Measurements from ENCODE around the gene CRYGA.

The CRYGA gene, protein sequence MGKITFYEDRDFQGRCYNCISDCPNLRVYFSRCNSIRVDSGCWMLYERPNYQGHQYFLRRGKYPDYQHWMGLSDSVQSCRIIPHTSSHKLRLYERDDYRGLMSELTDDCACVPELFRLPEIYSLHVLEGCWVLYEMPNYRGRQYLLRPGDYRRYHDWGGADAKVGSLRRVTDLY

DNA sequence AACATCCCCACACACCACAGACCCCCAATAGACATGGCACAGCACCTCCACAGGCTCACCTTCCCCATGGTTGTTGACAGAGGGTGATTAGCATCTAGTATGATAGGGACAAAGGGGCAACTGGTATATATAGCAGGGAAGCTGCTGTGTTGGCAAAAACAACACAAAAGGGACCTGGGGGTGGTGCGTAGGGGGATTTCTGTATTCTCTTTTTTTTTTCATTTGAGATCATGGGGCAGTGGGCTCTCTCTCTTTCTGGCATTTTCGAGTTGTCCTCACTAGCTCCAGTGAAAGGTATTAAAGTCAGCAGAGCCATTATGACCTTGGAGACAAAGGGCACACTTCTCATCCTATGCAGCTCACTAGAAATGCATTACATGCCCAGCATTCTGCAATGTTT is at the start of gene CRYGA:
Gene CRYGA (minus strand): TSS at position 101 of the 400 bp plus-strand sequence. CDS start 33 bp downstream, at position 68.
- no peak for DNase-seq

DNA sequence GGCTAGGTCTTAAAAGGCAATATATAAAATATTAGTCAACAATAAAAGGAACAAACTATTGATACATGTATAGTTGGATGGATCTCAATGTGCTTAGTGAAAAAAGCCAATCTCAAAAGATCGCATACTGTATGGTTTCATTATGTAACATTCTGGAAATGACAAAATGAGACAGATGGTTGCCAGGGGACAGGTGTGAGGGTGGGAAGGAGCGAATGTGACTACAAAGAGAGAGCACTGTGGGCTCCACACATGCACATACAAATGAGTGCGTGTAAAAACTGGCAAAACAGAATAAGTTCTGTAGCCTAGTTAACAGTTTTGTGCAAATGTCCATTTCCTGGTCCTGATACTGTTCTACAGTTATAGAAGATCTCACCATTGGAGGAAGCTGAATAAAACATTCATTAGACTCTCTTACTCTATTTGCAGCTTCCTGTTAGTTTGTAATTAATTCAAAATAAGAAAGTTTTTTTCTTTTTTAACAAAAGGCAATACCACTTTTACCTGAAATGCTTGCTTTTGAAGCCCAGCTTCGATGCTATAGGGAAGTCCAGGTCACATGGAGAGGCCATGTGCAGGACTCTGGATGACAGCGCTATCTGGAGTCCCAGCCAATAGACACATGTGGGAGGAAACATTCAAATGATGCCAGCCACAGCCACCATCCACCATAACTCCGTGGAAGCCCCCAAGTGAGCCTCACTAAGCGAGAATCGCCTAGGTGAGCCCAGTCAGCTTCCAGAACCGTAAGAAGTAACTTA is 47.5 kb upstream of the CRYGA start:
- no peak for DNase-seq

DNA sequence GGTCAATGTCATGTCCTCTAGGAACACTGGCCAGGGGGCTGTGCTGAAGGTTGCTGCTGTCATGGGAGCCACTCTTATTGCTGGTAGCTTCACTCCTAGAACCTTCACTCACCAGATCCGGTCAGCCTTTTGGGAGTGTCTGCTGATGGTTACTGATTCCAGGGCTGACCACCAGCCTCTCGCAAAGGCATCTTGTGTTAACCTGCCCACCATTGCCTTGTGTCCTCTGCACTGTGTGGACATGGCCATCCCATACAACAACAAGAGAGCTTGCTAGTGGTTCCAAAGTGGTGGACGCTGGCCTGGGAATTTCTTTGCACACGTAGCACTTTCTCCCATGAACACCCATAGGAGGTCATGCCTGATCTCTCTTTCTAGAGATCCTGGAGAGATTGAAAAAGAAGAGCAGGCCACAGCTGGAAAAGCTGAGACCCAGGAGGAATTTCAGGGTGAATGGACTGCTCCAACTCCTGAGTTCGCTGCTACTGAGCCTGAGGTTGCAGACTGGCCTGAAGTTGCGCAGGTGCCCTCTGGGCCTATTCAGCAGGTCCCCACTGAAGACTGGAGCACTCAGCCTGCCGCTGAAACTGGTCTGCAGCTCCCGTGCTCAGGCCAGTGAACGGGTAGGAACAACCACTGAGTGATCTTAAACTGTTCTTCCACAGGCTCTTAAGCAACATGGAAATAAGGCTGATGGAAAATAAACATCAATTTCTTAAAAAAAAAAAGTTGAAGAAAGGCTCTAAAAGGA is 45.1 kb upstream of the CRYGA start:
- no peak for DNase-seq

DNA sequence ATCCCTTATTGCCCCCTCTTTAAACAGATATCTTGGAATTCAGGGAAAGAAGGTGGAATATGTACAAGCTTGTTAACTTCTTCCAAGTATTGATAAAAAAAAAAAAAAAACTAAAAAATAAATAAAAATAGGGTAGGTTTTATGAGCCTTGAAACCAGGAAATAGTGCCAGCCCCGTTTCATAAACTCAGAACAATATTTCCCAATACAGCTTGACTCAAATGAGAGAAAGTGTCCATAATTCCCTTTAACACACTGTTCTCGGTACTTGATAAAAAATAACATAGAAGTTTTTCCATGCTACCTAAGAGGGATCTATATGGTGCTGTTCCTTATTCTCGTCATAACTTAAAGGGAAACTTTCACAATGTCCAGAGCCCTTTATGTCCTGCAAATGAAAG is 44.4 kb upstream of the CRYGA start:
- DNase-seq, result no peak

DNA sequence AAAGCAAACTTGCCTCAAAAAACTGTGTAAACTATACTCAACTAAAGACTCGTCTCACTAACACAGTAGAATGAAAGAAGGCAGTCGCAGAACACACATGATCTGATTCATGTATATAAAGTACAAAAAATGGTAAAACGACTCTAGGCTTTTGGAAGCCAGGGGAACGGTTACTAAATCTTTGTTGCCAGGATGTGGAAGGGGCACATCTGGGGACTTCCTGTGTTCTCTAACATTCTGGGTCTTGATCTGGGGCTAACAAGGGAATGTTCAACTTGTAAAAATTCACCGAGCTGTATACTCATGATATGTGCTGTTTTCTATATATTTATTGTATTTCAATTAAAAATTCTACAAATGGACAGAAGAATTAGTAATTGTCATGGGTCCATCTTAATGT is 40.8 kb upstream of the CRYGA start:
- DNase-seq, result no peak

DNA sequence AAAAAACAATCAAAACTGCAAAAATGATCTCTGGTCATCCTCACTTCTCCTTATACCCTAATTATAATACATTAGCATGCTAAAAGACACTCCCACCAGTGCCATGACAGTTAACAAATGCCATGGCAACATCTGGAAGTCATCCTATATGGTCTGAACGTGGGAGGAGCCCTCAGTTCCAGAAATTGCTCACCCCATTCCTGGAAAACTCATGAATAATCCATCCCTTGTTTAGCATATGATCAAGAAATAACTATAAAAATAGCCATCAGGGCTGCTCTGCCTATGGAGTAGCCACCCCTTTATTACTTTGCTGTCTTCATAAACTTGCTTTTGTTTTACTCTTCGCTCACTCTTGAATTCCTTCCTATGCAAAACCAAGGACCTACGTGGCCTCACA is 32.1 kb upstream of the CRYGA start:
- DNase-seq, result no peak

DNA sequence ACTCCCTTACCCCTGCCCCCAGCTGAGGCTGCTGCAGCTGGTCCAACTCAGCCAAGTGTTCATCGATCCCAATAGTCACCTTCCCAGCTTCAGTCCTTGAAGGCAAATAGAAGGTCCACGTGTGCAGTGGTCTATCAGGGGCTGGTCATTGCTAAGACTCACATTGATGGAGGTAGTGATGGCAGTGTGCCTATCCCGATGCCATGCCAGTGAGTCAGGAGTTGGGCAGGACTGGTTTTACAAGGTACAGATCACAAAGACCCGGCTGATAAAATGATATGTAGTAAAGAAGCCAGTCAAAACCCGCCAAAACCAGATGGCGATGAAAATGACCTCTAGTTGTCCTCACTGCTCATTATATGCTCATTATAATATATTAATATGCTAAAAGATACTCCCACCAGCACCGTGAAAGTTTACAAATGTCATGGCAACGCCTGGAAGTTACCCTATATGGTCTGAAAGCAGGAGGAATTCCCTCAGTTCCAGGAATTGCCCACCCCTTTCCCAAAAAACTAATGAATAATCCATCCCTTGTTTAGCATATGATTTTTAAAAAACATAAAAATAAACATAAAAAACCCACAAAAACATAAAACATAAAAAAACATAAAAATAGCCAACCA is 29.3 kb upstream of the CRYGA start:
- DNase-seq, result no peak

DNA sequence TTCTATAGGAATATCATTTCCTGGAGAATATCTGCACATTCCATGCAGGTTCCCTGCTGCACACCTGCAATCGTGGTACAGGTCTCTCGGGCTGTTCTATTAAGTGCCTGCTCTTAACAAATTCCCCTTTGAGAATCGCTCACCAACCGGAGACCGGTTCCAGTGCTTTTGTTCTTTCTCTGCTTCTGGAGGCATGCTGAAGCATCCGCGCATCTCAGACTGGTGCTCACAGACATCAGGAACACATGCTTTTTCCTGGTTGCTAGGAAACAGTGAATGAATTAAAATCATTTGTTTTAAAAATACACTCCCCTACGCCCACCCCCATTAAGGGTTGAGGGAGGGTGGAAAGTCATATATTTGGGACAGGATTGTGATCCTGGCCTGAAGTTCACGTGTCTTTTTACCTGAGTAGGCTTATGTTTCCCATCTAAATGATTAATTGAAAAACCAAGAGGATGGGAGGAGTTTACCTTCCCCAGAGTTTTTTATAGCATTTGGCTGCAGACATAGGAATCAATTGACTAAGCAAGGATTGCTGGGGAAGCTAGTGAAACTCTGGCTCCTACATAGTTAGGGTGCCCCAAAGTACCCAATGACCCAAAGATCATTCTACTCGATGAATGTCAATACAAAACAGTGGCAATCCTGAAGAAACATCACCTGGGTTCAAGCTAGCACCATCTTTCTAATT is 26.6 kb upstream of the CRYGA start, which contains the start of gene C2orf80:
Gene C2orf80 (minus strand): TSS at position 221 of the 694 bp plus-strand sequence. CDS start 3,044 bp downstream, outside the sequence.
- no peak for DNase-seq

DNA sequence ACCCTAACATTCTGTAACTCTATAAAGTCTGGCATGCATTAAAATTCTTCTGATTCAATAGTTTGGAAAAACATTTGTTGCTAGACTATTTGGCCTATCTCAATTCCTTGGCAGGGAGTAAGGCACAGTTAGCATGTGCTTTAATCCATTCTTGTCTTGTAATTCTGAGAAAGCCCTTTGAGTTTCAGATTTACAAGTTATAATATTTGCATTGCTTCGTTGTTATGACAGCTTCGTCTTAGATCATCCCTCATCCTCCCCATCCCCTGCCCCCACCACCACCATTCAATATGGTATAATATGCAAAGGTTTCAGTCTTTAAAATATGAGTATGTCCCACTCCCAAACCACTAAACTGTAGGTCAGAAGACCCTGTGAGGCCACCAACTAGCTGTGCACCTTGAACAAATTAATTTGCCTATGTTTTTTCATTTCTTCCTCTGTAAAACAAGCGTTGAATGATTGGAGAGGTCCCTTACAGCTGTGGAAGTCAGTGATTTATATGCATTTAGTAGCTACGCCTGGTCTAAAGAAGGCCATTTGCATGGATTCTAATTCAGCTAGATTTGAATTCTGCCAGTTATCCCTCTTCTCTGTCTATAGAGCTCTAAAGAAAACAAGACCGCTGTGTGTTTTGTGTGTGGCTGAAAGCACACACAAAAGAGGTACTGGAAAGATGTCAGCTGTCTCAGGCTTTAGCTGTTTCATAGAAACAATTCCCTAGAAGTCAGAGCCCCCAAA is 25.9 kb upstream of the CRYGA start:
- no peak for DNase-seq

DNA sequence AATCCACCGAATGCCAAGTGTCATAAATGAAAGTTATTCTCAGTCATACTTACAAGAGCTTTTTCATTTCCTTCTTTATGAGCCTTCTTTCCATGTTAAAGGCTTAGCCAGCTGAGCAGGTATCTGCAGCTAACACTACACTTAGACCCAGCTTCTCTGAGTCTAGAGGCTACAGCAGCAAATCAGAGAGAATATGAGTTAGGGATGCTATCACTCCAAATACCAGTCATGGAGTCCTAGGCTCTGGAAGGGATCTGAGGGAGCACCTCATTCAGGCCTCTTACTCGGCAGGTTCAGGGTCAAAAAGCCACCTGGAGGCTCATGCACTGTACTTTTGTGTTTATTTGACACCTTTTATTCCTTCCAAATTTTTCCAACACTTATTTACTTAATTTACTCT is 23.5 kb upstream of the CRYGA start:
- no peak for DNase-seq

DNA sequence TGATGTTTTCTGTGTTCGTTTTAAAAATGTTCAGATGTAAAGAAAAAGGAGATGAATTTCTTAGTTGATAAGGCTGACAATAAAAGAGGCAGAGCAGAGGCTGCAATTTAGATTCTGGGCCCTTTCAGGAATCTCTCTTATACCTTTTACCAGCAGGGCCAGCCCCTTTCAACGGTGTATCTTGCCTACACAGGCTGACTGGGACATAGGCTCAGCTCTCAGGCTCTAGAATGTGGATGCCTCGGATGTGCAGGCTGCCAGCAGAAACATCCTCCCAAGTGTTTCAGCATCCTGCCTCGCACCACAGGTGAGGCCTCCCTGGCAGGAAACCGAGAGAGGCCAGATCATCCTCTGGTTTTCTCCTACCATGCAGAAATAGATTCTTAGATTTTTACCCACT is 23.1 kb upstream of the CRYGA start:
- no peak for DNase-seq

DNA sequence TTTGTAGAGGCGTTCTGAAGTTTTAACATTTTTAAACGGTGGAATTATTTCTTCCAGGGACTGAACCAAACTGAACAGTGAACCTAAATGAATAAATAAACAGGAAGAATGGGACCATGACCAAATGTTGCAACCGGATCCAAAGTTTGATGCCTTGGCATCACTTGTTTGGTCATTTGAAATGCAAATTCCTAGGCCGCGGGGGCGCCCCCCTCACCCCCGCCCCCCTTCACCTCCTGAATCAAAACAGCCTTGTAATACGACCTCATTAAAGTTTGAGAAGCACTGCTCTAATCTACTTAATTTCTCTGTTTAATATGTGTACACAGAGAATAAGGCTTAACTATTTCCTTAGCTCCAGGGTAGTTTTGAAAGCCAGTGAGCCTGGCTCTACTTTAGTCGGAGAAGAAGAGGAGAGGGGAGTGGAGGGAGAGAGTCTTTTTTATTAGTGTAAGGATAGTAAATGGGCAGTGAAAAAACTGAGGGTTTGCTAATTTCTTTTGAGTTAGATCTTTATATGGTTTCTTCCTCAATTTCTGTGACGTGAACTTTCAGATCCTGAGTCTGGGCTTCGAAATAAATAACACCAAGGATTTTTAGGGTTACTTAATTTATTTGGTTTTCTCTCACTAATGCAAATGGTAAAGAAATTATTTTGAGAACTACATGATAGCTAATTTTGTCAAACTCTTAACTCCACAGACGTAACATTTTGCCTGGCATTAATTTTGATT is 20.8 kb upstream of the CRYGA start:
- DNase-seq, result no peak

DNA sequence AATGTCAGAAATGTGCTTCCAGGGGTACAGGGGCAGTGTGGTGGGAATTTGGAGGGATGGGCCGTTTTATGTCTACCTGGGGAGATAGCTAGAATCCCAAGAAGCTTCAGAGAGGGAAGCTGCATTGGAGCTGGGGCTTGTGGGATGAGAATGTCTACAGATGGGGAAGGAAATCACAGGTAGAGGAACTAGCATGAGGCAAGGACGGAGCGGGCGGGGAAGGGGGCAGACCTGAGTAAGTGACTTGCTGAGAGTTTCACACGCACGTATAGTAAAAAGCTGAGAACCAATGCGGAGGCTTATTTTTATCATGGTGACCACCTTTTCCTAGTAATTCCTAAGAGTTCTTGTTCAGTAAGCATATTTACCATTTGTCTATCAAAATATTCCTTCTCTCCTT is 20.1 kb upstream of the CRYGA start:
- DNase-seq, result no peak

DNA sequence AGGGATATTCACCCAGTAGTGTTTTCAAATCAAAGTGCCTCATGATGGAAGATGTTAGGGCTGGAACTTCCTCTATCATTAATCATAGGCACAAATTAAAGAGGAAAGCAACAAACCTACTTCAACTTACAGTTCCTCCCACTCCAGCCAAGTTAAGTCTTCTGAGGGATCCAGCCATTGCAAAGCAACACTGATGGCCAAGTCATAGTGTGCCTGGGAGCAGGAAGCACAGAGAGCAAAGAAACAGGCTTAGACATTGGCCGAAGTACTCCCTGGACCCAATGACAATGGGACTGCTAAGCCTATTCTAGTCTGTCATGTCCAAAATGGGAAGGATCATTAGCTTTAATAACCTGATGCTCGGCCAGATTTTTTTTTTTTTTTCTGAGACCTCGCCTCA is 19.4 kb upstream of the CRYGA start:
- no peak for DNase-seq

DNA sequence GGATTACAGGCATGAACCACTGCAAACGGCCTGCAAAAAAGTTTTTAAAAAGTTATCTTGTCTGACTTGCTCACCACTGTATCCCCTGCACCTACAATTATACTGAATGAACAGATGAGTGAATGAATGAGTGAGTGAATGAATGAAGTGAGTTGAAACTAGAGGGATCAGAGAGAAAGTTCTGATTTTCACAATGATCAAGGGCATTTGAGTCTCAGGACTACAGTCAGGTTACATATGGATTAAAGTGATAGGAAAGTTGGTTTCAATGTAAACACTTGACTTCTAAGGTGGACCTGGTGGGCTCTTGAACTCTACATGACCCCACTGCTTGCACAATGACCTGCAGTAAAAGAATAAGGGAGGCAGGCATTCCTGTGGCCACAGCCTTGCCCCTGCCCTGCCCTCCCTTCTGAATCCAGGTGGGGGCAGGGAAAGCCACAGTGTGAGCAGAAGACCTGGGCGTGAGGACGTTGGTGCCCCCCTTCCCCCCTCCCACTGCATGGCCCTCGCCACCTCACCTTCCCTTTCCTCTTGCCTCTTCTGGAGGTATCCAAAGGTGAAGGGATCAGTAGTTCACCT is 15.7 kb upstream of the CRYGA start:
- DNase-seq, result no peak

DNA sequence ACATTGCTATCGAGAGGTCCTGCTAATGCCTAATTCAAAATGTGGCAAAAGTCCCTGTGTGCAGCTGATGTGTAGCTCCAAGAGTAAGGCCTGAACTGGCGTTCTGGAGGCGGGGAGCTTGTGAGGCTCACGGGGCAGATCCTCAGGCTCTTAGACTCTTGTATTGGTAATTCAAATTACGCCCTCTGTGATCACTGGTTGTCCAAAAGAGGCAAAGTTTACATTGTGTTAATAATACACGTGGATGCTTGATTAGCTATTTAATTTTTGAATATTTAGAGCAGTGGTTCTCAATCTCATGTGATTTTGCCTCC is 12.4 kb upstream of the CRYGA start:
- no peak for DNase-seq

DNA sequence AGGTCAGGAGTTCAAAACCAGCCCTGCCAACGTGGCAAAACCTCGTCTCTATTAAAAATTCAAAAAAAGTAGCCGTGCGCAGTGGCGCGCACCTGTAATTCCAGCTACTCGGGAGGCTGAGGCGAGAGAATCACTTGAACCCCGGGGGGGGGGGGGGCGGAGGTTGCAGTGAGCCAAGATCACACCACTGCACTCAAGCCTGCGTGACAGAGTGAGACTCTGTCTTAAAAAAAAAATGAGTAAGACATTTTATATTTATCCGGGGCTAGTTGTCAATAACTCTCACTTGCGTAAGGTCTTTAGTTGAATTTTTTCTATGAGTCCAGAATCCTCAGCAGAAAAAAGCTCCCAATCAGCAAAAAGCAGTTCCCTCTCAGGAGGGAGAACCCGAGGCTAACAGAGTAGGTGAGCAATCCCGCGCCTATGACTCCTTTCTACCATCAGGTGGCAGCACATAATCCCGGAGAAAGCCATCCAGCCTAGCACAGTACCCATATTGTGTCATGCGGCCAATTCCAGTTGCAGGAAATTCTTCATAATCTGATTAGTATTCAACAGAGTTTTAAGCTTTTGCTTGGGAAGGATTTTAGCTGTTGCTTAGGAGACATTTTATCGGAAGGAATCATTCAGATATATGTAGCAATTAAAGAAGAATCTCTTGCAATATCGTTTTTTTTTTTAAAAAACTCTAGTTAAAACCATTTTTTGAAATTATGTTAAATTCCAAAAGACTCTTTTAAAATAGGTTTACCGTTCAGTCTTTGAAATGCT is 11.9 kb upstream of the CRYGA start:
- DNase-seq, result peak; percentile 69

DNA sequence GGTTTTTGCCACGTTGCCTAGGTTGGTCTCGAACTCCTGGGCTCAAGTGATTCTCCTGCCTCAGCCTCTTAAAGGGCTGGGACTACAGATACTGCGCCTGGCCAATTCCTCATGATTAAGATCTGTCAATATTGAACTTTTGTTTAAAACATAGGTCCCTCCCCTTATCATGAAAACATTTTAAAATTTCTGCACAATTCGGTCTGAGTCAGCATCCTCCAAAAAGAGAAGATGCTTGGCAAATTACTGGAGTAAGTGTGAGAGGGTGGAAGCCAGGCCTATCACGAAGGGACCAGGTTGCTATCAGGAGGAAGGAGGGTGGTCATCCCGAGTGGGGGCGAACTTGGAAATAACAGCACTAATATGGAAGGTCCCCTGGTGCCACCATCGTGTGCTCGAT is 10.8 kb upstream of the CRYGA start:
- no peak for DNase-seq

DNA sequence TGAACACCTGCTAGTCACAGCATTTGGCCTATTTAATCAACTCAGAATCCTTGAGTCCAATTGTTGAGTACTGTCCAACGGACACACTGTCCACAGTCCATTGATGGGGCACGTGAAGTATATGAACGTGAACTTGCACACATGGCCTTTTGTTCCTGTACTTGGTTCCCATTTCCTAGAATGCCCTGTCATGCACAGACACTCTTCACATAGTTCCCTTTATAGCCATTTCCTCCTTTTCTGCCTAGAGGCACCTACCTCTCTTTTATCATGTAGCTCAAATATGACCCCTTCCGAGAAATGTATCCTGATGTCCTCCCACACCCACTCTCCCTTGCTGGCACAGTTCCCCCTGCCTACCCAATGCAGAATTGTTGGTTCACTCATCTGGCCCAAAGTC is 8.7 kb upstream of the CRYGA start:
- no peak for DNase-seq

DNA sequence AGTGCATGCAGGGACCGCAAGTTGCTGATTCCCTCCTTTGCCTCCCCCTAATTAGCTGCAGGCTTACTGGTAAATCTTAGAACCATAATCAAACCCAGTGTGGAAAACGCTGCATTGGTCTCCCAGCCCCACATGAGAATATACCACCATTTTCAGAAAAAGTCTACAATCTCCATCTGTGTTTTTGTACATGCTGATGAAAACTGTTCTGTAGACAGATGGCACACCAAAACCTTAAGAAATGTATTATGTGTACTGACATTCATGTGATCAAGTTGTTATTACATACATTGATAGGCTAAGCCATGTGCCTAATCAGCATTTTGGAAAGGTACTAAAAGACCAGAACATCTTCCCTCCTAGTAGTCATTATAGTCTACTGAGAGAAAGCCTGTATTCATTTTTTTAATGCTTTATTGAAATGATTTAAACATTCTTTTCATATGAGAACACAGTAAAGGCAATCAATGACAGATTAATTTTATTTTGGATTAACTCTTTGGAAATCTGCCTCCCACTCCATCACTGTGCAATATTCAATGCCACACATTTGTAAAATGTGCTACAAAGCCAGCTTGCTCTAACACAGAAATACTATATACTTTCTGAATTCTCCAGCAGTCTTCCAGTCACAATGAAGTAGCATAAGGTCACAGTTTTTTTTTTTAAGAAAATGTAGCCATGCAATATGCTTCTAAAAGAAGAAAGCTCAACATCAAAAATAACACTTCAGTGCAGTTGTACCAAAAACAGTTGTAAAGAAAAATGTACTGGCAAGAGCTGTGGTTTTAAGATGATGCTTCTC is 1.8 kb upstream of the CRYGA start:
- DNase-seq, result no peak
